A549 (cell line): Measurements from ENCODE around the gene OOSP3. TPM values are rescaled to one million over a fixed set of nuclear protein-coding genes. Genes with fewer than 3 reads are reported as not detected.

ENCODE experiments used
- ATAC-seq, 2 experiments: fragments of 200-7000 bp in 1 of 2; fragments of >200 bp in 1 of 2; cut with Nextera tagmentation in 1 of 2; cut with Tn5 transposase in 1 of 2; 3 replicates each; pipeline versions ENCODE4 v1.8.0 to v1.9.1; 2018 to 2020; ENCODE audit warnings: mild to moderate bottlenecking in 1 of 2, moderate library complexity in 1 of 2
- CTCF ChIA-PET: fragments of 300-600 bp; sonication (Branson Sonifier 250); formaldehyde crosslinking; extraction: SDS; loops from one replicate; lab custom pipeline; 2021; ENCODE audit warnings: antibody characterized with exemption, inconsistent platforms; lab: Yijun Ruan, JAX
- POLR2A ChIA-PET: fragments of 350-600 bp; formaldehyde crosslinking; extraction: SDS; loops from one replicate; lab custom pipeline; 2021; ENCODE audit warnings: antibody characterized with exemption, inconsistent platforms; lab: Yijun Ruan, JAX
- DNase-seq, 2 experiments: peaks; one replicate each; pipeline versions ENCODE4 v3.0.0 to v3.0.0-alpha.2; 2011 to 2016; ENCODE audit warnings: low read depth in 1 of 2, low spot score in 1 of 2
- FAIRE-seq: peaks from 2 replicates; lab custom pipeline; 2011; peaks lifted over from hg19 to GRCh38; lab: Jason Lieb, UNC
- H3K27ac ChIP-seq, 2 experiments: fragments of >200 bp; sonication (Bioruptor Twin); formaldehyde crosslinking; 3 replicates each; pipeline ENCODE4 v1.5.1; 2016 to 2017
- H3K4me1 ChIP-seq: fragments of >200 bp; sonication (Bioruptor Twin); formaldehyde crosslinking; 3 replicates; pipeline ENCODE4 v1.6.1; 2016
- H3K4me2 ChIP-seq: fragments of >200 bp; sonication (Bioruptor Twin); formaldehyde crosslinking; 3 replicates; pipeline ENCODE4 v1.6.1; 2016
- H3K4me3 ChIP-seq: fragments of >200 bp; sonication (Bioruptor Twin); formaldehyde crosslinking; 3 replicates; pipeline ENCODE4 v1.5.1; 2016
- H3K9me3 ChIP-seq: fragments of >200 bp; sonication (Bioruptor Twin); formaldehyde crosslinking; 3 replicates; pipeline ENCODE4 v1.6.1; 2016
- CBX8 ChIP-seq: fragments of 200-600 bp; sonication (generic); IDR thresholded peaks from 2 replicates; pipeline ENCODE4 v1.6.1; 2016
- CHD2 ChIP-seq: fragments of 150-350 bp; IDR thresholded peaks from 2 replicates; pipeline ENCODE4 v1.6.1; 2014; ENCODE audit warnings: low read length; ENCODE audit not compliant: partially characterized antibody
- CHD4 ChIP-seq: fragments of 200-600 bp; sonication (generic); IDR thresholded peaks from 2 replicates; pipeline ENCODE4 v1.6.1; 2016; ENCODE audit warnings: antibody characterized with exemption, mild to moderate bottlenecking, borderline replicate concordance
- EHMT2 ChIP-seq: fragments of 200-600 bp; sonication (generic); IDR thresholded peaks from 2 replicates; pipeline ENCODE4 v1.6.1; 2016; ENCODE audit warnings: antibody characterized with exemption, low read depth, mild to moderate bottlenecking, moderate library complexity
- GATA3 ChIP-seq: IDR thresholded peaks from 2 replicates; pipeline ENCODE4 v1.6.1; 2012; ENCODE audit warnings: borderline replicate concordance
- JUN ChIP-seq, 2 experiments: fragments of >200 bp; sonication (Bioruptor Twin); formaldehyde crosslinking; IDR thresholded peaks; 2 replicates in 1 of 2; 3 replicates in 1 of 2; pipeline ENCODE4 v1.6.1; 2016 to 2017
- NPAS2 ChIP-seq: fragments of 250-450 bp; sonication (Bioruptor Pico); IDR thresholded peaks from 2 replicates; pipeline ENCODE4 v1.8.0; 2022; ENCODE audit warnings: mild to moderate bottlenecking, moderate library complexity, borderline replicate concordance
- POLR2A ChIP-seq: IDR thresholded peaks from 2 replicates; pipeline ENCODE4 v1.6.1; 2012; ENCODE audit warnings: mild to moderate bottlenecking, low read length
- POLR2AphosphoS2 ChIP-seq: conservative IDR thresholded peaks from 2 replicates; pipeline ENCODE4 v1.6.1; 2012; ENCODE audit warnings: low read length, improper control_type of control experiment, inconsistent platforms
- RARB ChIP-seq: fragments of 250-450 bp; sonication (Bioruptor Pico); IDR thresholded peaks from 2 replicates; pipeline ENCODE4 v1.8.0; 2021; ENCODE audit warnings: mild to moderate bottlenecking, moderate library complexity
- RCOR1 ChIP-seq: fragments of 150-350 bp; IDR thresholded peaks from 2 replicates; pipeline ENCODE4 v1.6.1; 2014; ENCODE audit warnings: antibody characterized with exemption, low read length, low read depth
- REST ChIP-seq: fragments of 200-600 bp; sonication (generic); IDR thresholded peaks from 2 replicates; pipeline ENCODE4 v1.6.1; 2016; ENCODE audit warnings: antibody characterized with exemption, mild to moderate bottlenecking, moderate library complexity
- SREBF2 ChIP-seq: fragments of 450-650 bp; IDR thresholded peaks from 2 replicates; pipeline ENCODE4 v1.6.1; 2014; ENCODE audit warnings: mild to moderate bottlenecking, moderate library complexity
- TFCP2L1 ChIP-seq: fragments of 250-450 bp; sonication (Bioruptor Pico); IDR thresholded peaks from 2 replicates; pipeline ENCODE4 v1.5.0; 2021; ENCODE audit warnings: mild to moderate bottlenecking
- WGBS: methylation state at CpG from one replicate; pipeline ENCODE4 v1.1.6; 2017; ENCODE audit errors: missing lambda C conversion rate; 5-methylcytosine and 5-hydroxymethylcytosine counted together
- polyA plus RNA-seq, 4 experiments: library from polyadenylated mRNA; depleted of rRNA in 3 of 4; stranded (reverse); fragments of >200 nt; fragmentation: RNase III in 1 of 4; extraction: RNeasy Plus Mini Kit Qiagen cat#74134 plus additional on column Dnase treatment in 1 of 4; gene quantifications; 2 replicates in 3 of 4; 3 replicates in 1 of 4; pipeline ENCODE4 v1.2.3, GENCODE V29; 2011 to 2017

The OOSP3 gene
- polyA plus RNA-seq, 2 of the 4 experiments (the other 2 are of a cell fraction) = not detected

DNA sequence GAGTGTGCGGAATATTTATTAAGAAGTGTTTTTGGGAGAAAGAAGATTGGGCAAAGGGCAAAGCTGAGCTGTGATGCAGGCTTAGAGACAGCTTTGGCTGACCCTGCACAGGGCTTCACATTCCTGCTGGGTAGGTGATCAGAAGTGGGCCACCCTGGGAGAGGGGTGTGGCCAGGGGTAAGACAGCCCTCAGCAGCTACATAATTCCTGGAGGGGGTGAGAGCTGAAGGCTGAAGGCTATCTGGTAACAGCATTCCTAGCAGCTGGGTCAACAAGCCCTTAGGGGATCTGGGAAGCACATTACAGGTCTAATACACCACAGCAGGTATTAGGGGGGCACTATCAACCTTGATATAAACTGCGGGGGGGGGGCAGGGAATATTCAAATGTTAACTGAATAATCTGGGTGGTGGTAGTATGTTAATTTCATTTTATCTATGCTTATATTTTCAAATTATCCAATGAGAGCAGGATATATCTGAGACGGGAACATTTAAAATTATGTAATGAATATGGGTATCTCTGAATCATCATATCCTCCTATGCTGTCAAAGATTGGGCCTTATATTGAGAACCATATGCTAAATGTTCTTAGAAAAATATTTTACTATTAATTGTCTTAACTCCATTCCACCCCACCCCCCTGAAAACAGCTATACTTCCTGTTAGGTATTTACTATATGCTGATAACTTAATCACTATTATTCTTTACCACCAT, 65.6 kb downstream of the OOSP3 start (continued):
- TF ChIP-seq RCOR1 (no peak), NPAS2 (CRISPR knock-in tag) (no peak), GATA3 (no peak), CBX8 (no peak), REST (no peak), POLR2A (no peak)

GRCh38 chr11:59944720-59945119, 66.1 kb downstream of the OOSP3 start:
- H3K4me3 ChIP-seq = no peak overlapping the region
- H3K4me2 ChIP-seq = no peak overlapping the region
- H3K4me1 ChIP-seq = no peaks in the 10 kb centered on the region
- no peak overlapping the region for H3K27ac ChIP-seq
- WGBS = 2% methylated on average over 2 of the region's 2 CpGs
- TF ChIP-seq CHD2 (no peak), EHMT2 (no peak), SREBF2 (no peak), POLR2AphosphoS2 (no peak), JUN (IDR thresholded peaks at IDR 0.05) (no peak), CHD4 (no peak), RARB (CRISPR knock-in tag) (no peak), TFCP2L1 (CRISPR knock-in tag) (no peak)
- ChIA-PET POLR2A (no interaction called here), CTCF (interaction anchor here (1.1 kb wide), 1 partner anchor 14 kb away, joined by 3 read pairs; no protein-coding TSS in a partner anchor)
- no peak for FAIRE-seq
- no peaks in the 10 kb centered on the region for H3K9me3 ChIP-seq
- ATAC-seq = no peak
- no peak for DNase-seq

Other genes starting within 250 kb of the OOSP3 start
- gene PATL1, start 209.7 kb upstream of the OOSP3 start, polyA plus RNA-seq (2011; rRNA removed) = 54.6 and 61.4 TPM in 2 replicates
- 36.5 to 40.6 TPM (median 37.2 TPM) in 3 replicates for gene PATL1, start 209.7 kb upstream of the OOSP3 start, polyA plus RNA-seq (2017; fragmentation: RNase III; extraction: RNeasy Plus Mini Kit Qiagen cat#74134 plus additional on column Dnase treatment)
- not detected in 2 replicates for gene OR10V1, start 164.9 kb upstream of the OOSP3 start, polyA plus RNA-seq (2011; rRNA removed)
- not detected in 3 replicates for gene OR10V1, start 164.9 kb upstream of the OOSP3 start, polyA plus RNA-seq (2017; fragmentation: RNase III; extraction: RNeasy Plus Mini Kit Qiagen cat#74134 plus additional on column Dnase treatment)
- 13.5 and 15.4 TPM in 2 replicates for gene STX3, start 123.4 kb upstream of the OOSP3 start, polyA plus RNA-seq (2011; rRNA removed)
- 11.1 to 15.2 TPM (median 11.2 TPM) in 3 replicates for gene STX3, start 123.4 kb upstream of the OOSP3 start, polyA plus RNA-seq (2017; fragmentation: RNase III; extraction: RNeasy Plus Mini Kit Qiagen cat#74134 plus additional on column Dnase treatment)
- gene MRPL16, start 68.0 kb upstream of the OOSP3 start, polyA plus RNA-seq (2011; rRNA removed) = 62.8 and 77.7 TPM in 2 replicates
- gene MRPL16, start 68.0 kb upstream of the OOSP3 start, polyA plus RNA-seq (2017; fragmentation: RNase III; extraction: RNeasy Plus Mini Kit Qiagen cat#74134 plus additional on column Dnase treatment) = 54.3 to 59.0 TPM (median 57.3 TPM) in 3 replicates
- not detected in 2 replicates for gene CBLIF, start 33.3 kb upstream of the OOSP3 start, polyA plus RNA-seq (2011; rRNA removed)
- not detected in 3 replicates for gene CBLIF, start 33.3 kb upstream of the OOSP3 start, polyA plus RNA-seq (2017; fragmentation: RNase III; extraction: RNeasy Plus Mini Kit Qiagen cat#74134 plus additional on column Dnase treatment)
- gene TCN1, start 12.3 kb upstream of the OOSP3 start, polyA plus RNA-seq (2011; rRNA removed) = 0.79 and 1.5 TPM in 2 replicates
- 0.18 to 0.47 TPM (median 0.22 TPM) in 3 replicates for gene TCN1, start 12.3 kb upstream of the OOSP3 start, polyA plus RNA-seq (2017; fragmentation: RNase III; extraction: RNeasy Plus Mini Kit Qiagen cat#74134 plus additional on column Dnase treatment)
- not detected in 2 replicates for gene OOSP1, start 59.6 kb downstream of the OOSP3 start, polyA plus RNA-seq (2011; rRNA removed)
- not detected in 3 replicates for gene OOSP1, start 59.6 kb downstream of the OOSP3 start, polyA plus RNA-seq (2017; fragmentation: RNase III; extraction: RNeasy Plus Mini Kit Qiagen cat#74134 plus additional on column Dnase treatment)
- not detected in 2 replicates for gene OOSP4A, start 85.3 kb downstream of the OOSP3 start, polyA plus RNA-seq (2011; rRNA removed)
- gene OOSP4A, start 85.3 kb downstream of the OOSP3 start, polyA plus RNA-seq (2017; fragmentation: RNase III; extraction: RNeasy Plus Mini Kit Qiagen cat#74134 plus additional on column Dnase treatment) = not detected in 3 replicates
- not detected in 2 replicates for gene OOSP4B, start 138.4 kb downstream of the OOSP3 start, polyA plus RNA-seq (2011; rRNA removed)
- not detected in 3 replicates for gene OOSP4B, start 138.4 kb downstream of the OOSP3 start, polyA plus RNA-seq (2017; fragmentation: RNase III; extraction: RNeasy Plus Mini Kit Qiagen cat#74134 plus additional on column Dnase treatment)
- gene OOSP2, start 161.6 kb downstream of the OOSP3 start, polyA plus RNA-seq (2011; rRNA removed) = not detected in 2 replicates
- gene OOSP2, start 161.6 kb downstream of the OOSP3 start, polyA plus RNA-seq (2017; fragmentation: RNase III; extraction: RNeasy Plus Mini Kit Qiagen cat#74134 plus additional on column Dnase treatment) = not detected in 3 replicates
- gene MS4A3, start 177.9 kb downstream of the OOSP3 start, polyA plus RNA-seq (2011; rRNA removed) = not detected in 2 replicates
- not detected in 3 replicates for gene MS4A3, start 177.9 kb downstream of the OOSP3 start, polyA plus RNA-seq (2017; fragmentation: RNase III; extraction: RNeasy Plus Mini Kit Qiagen cat#74134 plus additional on column Dnase treatment)
- gene MS4A2, start 209.9 kb downstream of the OOSP3 start, polyA plus RNA-seq (2011; rRNA removed) = not detected in 2 replicates
- not detected in 3 replicates for gene MS4A2, start 209.9 kb downstream of the OOSP3 start, polyA plus RNA-seq (2017; fragmentation: RNase III; extraction: RNeasy Plus Mini Kit Qiagen cat#74134 plus additional on column Dnase treatment)